Stimulated activated CD8-positive, alpha-beta memory T cell treated with anti-CD3 and anti-CD28 coated beads, Interleukin-2, amount 100 ng/mL, for 48 hours (primary cell): Measurements from ENCODE around the gene CMTM6.
"Not testable (repeated sequence)": the region's sequence is repeated elsewhere in the genome, so short reads cannot be mapped to it uniquely, and the experiment has no call there.

Experiments
- DNase-seq, 2 donors: peaks; one replicate each; pipeline ENCODE4 v3.0.0-alpha.2; 2020; ENCODE audit warnings: low read depth in 2 of 2

Gene CMTM6

DNA sequence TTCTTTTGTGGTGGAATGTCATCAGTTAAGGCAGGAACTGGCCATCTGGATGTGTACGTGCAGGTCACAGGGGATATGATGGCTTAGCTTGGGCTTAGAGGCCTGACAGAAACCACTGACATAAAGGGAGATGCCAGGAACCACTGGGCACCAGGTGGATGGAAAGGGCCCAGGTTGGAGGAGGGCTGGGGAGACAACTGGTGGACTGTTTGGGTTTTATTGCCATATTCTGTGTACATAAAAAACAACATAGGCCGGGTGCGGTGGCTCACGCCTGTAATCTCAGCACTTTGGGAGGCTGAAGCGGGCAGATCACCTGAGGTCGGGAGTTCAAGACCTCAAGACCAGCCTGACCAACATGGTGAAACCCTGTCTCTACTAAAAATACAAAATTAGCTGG, 35.8 kb downstream of the CMTM6 start:
- DNase-seq: not testable (repeated sequence)

DNA sequence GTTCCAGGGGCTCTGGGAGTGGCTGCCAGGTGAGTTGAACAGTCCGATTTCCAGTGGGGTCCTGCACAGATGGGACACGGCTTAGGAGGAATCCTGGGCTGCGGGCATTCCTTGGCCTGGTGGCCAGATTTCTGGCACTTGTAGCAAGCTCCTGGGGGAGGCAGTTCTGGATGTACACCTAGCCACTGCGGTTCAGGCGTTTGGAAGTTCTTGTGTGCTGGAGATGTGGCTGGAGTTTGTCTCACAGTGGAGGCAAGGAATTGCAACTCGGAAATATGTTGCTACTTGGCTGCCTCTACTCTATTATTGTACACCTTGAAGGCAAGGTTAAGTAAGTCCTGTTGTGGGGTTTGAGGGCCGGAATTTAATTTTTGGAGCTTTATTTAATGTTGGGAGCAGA, 37.9 kb downstream of the CMTM6 start:
- DNase-seq: not testable (repeated sequence)

DNA sequence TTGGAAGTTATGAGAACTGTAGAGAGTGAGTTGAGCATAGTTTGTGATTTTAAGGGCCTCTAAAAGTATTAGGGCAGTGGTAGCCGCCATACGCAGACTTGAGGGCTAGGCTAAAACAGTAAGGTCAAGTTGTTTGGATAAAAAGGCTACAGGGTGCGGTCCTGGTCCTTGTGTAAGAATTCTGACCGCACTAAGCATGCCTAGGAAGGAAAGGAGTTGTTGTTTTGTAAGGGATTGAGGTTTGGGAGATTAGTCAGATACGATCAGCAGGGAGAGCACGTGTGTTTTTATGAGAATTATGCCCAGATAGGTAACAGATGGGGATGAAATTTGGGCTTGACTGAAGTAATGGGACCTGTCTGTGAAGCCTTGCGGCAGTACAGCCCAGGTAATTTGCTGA, 39.2 kb downstream of the CMTM6 start:
- DNase-seq: not testable (repeated sequence)

- not testable (repeated sequence) for DNase-seq
Observed at GRCh38 chr3:32462191-32462986, 40.3 kb downstream of the CMTM6 start.

DNA sequence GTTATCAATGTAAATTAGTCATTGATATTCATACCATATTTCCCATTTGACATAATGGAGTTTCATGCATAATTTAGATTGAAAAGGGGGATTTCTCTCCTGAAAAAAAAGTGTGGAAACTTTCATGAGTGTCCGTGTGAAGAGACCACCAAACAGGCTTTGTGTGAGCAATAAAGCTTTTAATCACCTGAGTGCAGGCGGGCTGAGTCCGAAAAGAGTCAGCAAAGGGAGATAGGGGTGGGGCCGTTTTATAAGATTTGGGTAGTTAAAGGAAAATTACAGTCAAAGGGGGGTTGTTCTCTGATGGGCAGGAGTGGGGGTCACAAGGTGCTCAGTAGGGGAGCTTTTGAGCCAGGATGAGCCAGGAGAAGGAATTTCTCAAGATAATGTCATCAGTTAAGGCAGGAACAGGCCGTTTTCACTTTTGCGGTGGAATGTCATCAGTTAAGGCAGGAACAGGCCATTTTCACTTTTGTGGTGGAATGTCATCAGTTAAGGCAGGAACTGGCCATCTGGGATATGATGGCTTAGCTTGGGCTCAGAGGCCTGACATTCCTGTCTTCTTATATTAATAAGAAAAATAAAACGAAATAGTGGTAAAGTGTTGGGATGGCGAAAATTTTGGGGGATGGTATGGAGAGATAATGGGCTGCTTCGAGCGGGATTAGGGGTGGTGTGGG, 41.7 kb downstream of the CMTM6 start:
- not testable (repeated sequence) for DNase-seq

- DNase-seq: peak; percentile 32 to 37
Observed at GRCh38 chr3:32460031-32460749, 42.5 kb downstream of the CMTM6 start.

DNA sequence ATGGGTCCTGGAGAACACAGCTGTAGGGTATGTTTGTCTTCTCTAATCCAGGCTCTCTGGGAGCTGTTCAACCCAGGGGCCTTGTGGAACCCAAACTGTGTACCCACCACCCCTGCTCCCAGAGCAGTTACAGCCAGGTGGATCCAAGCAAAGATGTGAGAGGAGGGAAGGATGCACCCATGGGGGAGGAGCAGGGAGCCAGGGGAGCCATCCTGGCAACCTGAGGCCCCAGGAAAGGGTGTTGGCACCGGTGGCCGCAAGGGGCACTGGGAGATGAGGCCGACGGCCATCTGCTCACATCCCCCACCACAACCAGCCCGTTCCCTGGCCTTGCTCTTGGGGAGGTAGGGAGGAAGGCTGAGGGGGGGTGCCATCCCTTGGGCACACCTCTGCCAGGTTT, 43.2 kb downstream of the CMTM6 start:
- DNase-seq: no peak

- no peak for DNase-seq
Observed at GRCh38 chr3:32457971-32458471, 44.6 kb downstream of the CMTM6 start.

DNA sequence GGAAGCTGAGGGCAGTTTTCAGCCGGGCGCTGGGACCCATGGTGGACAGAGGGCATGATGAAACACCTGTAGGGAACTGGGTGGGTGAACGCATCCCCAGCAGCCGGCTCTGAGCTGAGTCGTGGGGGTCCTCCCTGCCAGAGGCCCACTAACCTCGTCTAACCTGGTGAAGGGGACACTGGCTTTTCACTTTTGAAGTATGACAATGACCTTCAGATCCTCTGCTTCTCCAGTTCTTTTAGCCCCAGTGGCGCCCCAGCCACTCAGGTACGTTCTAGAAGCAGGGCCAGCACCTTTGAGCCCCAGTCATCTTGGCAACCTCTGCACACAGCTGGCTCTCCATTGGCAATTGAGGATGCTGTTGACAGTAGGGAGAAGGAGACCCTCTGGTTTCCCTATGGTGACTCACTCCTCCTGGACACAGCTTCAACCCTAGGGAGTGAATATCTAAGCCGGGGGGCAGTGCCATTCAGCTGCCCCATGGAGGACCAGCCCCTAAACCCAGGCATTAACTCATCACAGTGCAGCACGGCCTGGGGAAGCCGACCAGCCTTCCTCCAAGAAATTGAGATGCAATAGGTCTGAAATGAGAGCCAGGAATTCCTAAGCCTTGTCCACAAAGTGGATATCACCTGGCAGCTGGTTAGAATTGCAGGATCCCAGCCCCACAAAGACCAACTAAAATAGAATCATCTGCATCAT, 46.1 kb downstream of the CMTM6 start:
- no peak for DNase-seq

DNA sequence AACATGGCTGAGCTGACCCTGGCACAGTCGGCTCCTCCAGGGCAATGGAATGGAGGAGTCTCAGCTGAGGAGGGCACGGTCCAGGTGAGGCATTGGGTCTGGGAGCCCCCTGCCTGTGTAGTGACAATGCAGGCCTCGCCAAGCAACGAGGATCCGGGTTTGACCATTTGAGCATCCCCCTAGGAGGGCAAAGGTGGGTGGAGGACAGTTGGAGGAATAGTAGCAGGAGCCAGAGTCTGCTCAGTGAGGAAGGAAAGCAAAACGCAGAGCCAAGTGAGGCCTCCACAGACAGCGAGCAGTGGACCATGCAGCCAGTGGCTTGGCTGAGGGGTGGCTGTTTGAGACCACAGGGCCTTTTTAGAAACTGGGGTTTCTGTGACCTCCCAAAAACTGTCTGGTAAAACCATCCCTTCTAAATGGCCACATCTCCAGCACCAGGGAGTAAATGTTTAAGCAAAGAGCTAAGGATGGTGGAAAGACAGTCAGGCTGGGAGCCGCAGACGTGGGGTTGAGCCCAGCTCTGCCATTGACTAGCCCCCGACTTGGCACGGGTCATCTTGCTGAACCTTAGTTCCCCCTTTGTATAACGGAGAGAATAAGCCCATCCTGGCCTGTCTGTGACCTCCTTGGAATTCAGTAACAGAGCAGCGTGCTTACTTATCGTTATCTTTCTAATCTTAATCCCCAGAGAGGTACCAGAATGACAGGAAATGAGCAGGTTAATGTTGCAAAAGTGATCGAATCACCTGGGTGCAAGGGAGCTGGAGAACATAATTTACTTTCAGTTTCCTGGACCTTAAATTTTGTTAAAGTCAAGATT, 46.8 kb downstream of the CMTM6 start:
- DNase-seq: no peak

DNA sequence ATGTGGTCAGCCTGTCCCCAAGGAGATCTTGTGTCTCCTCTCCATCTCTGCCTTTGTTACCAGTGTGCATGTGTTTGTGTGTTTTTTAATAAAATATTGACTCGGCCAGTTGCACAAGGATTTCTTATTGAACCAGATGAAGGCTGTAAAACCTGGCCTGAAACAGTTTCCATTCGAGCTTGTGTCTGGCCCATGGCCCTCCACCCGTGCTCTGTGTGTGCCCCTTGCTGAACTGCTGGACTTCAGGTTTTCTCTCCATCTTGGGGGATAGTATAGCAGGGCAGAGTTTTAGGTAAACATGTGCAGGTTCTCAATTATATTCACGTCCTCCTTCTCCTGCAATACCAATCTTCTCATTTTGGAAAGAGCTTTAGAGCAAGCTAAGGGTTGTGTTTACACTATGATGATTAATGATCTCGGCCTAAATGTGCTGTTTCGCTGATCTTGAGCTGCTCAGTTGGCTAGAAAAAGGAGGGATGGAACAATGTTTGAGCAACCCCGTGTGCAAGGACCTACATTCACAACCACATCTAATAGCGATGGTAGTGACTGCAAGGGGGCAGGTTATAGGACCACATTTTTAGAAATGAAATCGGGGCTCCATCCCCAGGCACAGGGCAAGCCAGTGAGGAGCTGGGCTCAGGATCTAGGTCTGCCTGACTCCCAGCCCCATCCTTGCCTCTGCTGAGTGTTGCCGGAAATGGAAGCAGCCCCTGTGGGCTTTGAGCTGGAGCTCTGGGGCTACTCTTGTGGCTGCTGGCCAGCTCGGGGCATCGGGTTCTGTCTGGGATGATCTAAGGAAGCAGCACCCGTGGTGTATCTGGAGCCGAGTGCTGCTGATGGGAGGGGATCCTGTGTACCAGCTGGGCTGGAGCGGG, 47.7 kb downstream of the CMTM6 start:
- DNase-seq: no peak

DNA sequence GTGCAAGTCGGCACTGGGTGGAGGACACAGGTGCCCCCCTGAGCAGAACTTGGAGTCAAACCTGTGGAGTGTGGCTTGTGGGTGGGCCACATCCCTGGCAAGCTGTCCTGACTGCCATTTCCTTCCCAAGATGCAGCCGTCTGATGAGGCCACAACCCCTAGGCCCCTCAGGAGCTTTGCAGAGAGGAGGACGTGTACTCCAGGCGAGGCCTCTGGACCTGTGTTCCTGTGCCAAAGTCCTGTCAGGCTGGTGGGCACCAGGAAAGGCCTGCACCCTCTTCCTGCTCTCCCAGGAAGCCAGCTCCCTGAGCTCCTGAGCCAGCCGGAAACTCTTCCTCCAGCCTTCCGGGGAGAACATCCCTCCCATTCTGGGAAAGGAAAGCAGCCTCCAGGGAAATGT, 48.5 kb downstream of the CMTM6 start:
- DNase-seq: no peak

GRCh38 chr3:32453346-32453745, 49.3 kb downstream of the CMTM6 start:
- DNase-seq: no peak

- DNase-seq: no peak
Observed at GRCh38 chr3:32452009-32452408, 50.6 kb downstream of the CMTM6 start.

DNA sequence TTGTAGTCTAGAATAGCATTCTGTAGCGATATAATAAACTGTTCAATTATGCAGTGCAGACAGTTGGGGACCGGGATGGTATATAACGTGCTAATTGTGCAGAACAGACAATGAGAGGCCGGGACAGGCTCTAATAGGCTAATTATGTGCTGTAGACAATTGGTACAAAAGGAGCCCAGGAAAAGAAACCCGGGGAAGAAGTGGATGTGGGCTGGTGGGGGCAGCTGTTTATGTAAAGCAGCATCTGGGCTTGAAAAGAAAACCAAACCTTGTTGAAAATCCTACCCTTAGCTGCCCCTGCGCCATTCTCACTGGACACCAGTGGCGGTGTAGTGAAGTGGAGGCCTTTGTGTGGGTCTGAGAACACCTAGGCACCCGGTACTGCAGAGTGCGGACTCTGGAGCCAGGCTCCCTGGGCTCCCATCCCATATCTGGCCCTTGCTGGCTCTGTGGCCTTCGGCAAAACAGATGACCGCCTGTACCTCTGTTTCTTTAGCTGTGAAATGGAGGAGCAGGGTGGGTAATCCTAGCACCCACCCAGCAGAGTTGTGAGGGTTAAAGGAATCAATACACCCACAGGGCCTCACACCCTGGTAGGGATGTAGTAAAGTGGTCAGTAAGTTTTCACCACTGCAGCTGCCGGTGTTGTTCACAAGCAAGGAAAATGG, 51.5 kb downstream of the CMTM6 start:
- no peak for DNase-seq

DNA sequence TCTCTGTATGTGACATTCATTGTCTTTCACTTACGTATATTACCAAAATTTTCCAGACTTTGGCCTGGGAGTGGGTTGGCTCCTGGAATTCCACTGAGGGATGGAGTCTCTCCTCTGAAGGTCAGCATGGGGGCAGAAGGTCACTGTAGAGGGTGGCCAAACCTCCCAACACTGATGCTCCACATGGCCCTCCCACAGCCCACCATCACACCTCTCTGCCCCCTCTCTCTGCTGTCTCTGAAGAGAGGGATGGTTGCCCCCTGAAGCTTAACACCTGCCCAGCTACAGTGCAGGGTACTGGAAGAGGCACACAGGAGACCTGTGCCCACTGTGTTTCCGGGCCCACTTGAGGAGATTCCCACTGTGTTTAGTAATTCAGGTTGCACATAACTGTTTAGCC, 52.2 kb downstream of the CMTM6 start:
- no peak for DNase-seq

GRCh38 chr3:32449691-32450090, 53.0 kb downstream of the CMTM6 start:
- DNase-seq: no peak

DNA sequence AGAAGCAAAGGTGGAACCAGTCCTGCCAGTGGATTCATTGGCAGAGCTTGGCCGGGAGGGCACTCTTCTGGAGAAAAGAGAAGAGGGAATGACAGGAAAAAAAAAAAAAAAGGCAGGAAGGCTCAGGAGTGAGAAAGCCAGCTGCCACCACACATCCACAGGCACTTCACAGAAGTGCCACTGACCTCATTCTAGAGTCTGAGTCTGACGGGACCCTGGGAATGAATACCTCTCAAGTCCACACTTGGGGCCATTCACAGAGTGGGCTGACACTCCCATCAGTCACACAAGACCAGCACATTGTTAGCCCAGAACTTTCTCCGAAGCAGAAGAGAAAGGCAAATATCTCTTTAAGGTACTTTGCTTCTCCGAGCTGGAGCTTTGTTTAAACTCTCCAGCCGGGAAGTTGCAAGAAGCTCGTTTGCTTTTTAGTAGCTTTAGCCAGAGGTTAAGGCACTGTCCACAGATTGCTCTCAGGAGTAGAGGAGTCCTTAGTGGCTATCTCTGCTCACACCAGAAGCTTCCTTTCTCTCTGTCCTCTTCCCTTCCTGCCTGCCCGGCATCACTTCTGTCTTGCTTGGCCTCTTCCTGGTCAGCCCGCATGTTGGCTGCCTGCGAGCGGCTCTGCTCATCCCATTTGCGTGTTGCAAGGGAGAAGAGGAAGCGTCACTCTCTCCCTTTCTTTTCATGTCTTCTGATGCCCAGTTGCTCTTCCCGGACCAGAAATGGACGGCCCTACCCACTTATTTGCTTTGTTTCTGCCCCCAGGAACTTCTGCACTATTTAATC, 53.8 kb downstream of the CMTM6 start:
- no peak for DNase-seq
